ENCODE measurements around the gene PLEKHN1.

- TF ChIP-seq POLR2A (IDR thresholded peaks at IDR 0.05): no peak
- TF ChIP-seq CTCF (IDR thresholded peaks at IDR 0.05): no peak
- no peak for TF ChIP-seq POLR2AphosphoS5 (IDR thresholded peaks at IDR 0.05; ENCODE audit: insufficient read depth in 1 of 2, low read depth in 1 of 2)
Observed at GRCh38 chr1:963301-963651, 3.0 kb upstream of the PLEKHN1 start.

Measured in vagina (tissue), 2 donors.